NT2/D1 (cell line): ENCODE data around the gene SPTBN5.

Experiments
- YY1 ChIP-seq: IDR thresholded peaks from 2 replicates; pipeline ENCODE4 v1.6.1; 2011; ENCODE audit not compliant: insufficient read length, insufficient read depth
- ZNF274 ChIP-seq: IDR thresholded peaks from 2 replicates; pipeline ENCODE4 v1.6.1; 2011; ENCODE audit warnings: mild to moderate bottlenecking, low read depth, low read length

GRCh38 chr15:41855261-41855961, 38.4 kb downstream of the SPTBN5 start:
- TF ChIP-seq YY1 (no peak), ZNF274 (no peak)
